ENCODE results near the gene TRIM29. TPM values are rescaled to one million over a fixed set of nuclear protein-coding genes. Genes with fewer than 3 reads are reported as not detected.
A peak's percentile ranks its signal among the peaks of the same experiment; 100 is the strongest.
"Not testable (repeated sequence)": the region's sequence is repeated elsewhere in the genome, so short reads cannot be mapped to it uniquely, and the experiment has no call there.

Gene TRIM29
- total RNA-seq, 2 experiments from 2014 or later: not detected

DNA sequence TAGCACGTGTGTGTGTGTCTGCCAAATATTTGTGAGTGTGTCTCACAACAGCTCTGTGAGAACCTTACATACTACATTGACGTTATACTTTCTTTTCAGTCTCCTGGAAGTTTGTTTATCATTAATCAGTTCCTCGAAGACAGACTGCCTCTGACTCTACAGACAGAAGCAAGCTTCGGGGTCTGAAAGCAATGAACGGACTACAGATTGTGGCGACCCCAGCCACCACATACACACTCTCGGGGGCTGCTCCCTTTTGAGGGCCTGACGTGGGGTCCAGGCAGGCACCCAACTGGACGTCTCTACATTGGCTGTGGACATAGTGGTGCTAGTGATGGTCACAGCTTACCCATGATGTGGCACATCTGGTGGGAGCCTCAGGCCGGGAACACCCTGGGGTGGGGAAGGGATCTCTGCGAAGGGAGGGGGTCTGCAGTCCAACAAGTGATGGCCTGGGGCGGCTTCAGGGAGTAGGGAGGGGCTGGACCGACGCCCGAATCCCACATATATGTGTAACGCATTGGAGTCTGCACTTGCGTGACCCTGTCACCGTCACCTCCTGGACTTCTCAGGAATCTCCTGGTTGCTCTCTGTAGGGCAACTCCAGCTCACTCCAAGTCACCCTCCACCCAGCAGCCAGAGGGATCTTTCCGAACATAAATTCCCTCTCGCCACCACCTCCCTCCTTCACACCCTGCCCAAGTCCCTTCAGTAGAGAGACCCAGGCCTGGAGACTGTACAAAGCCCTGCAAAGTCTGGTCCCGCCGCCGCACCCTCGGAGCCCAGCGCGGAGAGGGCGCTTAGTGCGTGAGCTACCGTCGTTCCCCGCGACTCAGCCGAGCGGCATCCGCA is 30.4 kb upstream of the TRIM29 start:
- no peak for DNase-seq
- Mint-ChIP-seq H3K27ac (no peak overlapping the region), H3K4me1 (peaks cover 3% of the 10 kb centered on the region), H3K27me3 (peaks cover 64% of the 10 kb centered on the region), H3K36me3 (ENCODE audit: low read depth) (no peaks in the 10 kb centered on the region), H3K4me3 (peak overlapping the region; percentile 47), H3K9me3 (peaks cover 4% of the 10 kb centered on the region)
- ChIA-PET POLR2A (no interaction called here), CTCF (interaction anchor here (0.6 to 6.2 kb wide), 18 partner anchors 8 to 503 kb away, joined by 3 to 61 read pairs (median 3); no protein-coding TSS in a partner anchor)

GRCh38 chr11:120167659-120168058 is 29.7 kb upstream of the TRIM29 start:
- H3K36me3 Mint-ChIP-seq (ENCODE audit: low read depth): no peaks in the 10 kb centered on the region
- DNase-seq: no peak
- H3K9me3 Mint-ChIP-seq: peaks cover 4% of the 10 kb centered on the region
- no peak overlapping the region for H3K27ac Mint-ChIP-seq
- H3K4me3 Mint-ChIP-seq: no peak overlapping the region
- peaks cover 3% of the 10 kb centered on the region for H3K4me1 Mint-ChIP-seq
- ChIA-PET CTCF (interaction anchor here (0.6 to 6.2 kb wide), 4 partner anchors 27 to 178 kb away, joined by 3 to 61 read pairs (median 6); no protein-coding TSS in a partner anchor), POLR2A (no interaction called here)
- H3K27me3 Mint-ChIP-seq: peaks cover 59% of the 10 kb centered on the region

GRCh38 chr11:120160436-120160835 is 22.5 kb upstream of the TRIM29 start:
- Mint-ChIP-seq H3K36me3 (ENCODE audit: low read depth) (no peaks in the 10 kb centered on the region), H3K4me1 (no peaks in the 10 kb centered on the region), H3K27ac (no peak overlapping the region), H3K4me3 (no peak overlapping the region), H3K27me3 (peaks cover 37% of the 10 kb centered on the region), H3K9me3 (no peaks in the 10 kb centered on the region)
- CTCF ChIA-PET: interaction anchor here (0.8 to 1.4 kb wide), 2 partner anchors 8 to 141 kb away, joined by 3 read pairs; no protein-coding TSS in a partner anchor
- DNase-seq: no peak
- POLR2A ChIA-PET: no interaction called here

DNA sequence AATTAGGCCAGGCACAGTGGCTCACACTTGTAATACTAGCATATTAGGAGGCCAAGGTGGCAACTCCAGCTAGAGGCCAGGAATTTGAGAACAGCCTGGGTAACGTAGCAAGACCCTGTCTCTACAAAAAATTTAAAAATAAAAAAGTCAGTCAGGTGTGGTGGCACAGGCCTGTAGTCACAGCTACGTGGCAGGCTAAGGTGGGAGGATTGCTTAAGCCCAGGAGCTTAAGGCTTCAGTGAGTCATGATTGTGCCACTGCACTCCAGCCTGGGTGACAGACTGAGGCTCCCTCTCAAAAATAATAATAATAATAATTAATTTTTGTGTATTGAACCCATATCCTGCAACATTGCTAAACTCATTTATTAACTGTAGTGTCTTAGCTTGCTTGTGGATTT is 15.3 kb upstream of the TRIM29 start:
- H3K4me3 Mint-ChIP-seq: no peak overlapping the region
- ChIA-PET POLR2A (no interaction called here), CTCF (interaction anchor here (1.1 kb wide), 1 partner anchor 15 kb away, joined by 4 read pairs; no protein-coding TSS in a partner anchor)
- H3K27ac Mint-ChIP-seq: no peak overlapping the region
- H3K36me3 Mint-ChIP-seq (ENCODE audit: low read depth): no peaks in the 10 kb centered on the region
- H3K9me3 Mint-ChIP-seq: no peaks in the 10 kb centered on the region
- H3K4me1 Mint-ChIP-seq: no peaks in the 10 kb centered on the region
- peaks cover 51% of the 10 kb centered on the region for H3K27me3 Mint-ChIP-seq
- no peak for DNase-seq

- Mint-ChIP-seq H3K4me3 (no peak overlapping the region), H3K36me3 (ENCODE audit: low read depth) (no peaks in the 10 kb centered on the region), H3K9me3 (no peaks in the 10 kb centered on the region), H3K4me1 (no peaks in the 10 kb centered on the region), H3K27ac (no peak overlapping the region), H3K27me3 (peaks cover 49% of the 10 kb centered on the region)
- ChIA-PET POLR2A (no interaction called here), CTCF (interaction anchor here (1.1 kb wide), 1 partner anchor 43 kb away, joined by 3 read pairs; no protein-coding TSS in a partner anchor)
- no peak for DNase-seq
These were observed 13.6 kb upstream of the TRIM29 start for GRCh38 chr11:120151536-120151935.

- Mint-ChIP-seq H3K27ac (no peak overlapping the region), H3K4me1 (no peaks in the 10 kb centered on the region), H3K9me3 (no peaks in the 10 kb centered on the region), H3K4me3 (no peak overlapping the region), H3K36me3 (ENCODE audit: low read depth) (no peaks in the 10 kb centered on the region), H3K27me3 (peaks cover 42% of the 10 kb centered on the region)
- no peak for DNase-seq
- POLR2A ChIA-PET: no interaction called here
- CTCF ChIA-PET: no interaction called here
These were observed 11.3 kb upstream of the TRIM29 start for GRCh38 chr11:120149246-120149645.

GRCh38 chr11:120147950-120148270 is 10.0 kb upstream of the TRIM29 start:
- Mint-ChIP-seq H3K27me3 (peaks cover 42% of the 10 kb centered on the region), H3K27ac (no peak overlapping the region), H3K36me3 (ENCODE audit: low read depth) (no peaks in the 10 kb centered on the region), H3K4me1 (no peaks in the 10 kb centered on the region), H3K4me3 (no peak overlapping the region), H3K9me3 (no peaks in the 10 kb centered on the region)
- DNase-seq: no peak
- POLR2A ChIA-PET: no interaction called here
- CTCF ChIA-PET: no interaction called here

DNA sequence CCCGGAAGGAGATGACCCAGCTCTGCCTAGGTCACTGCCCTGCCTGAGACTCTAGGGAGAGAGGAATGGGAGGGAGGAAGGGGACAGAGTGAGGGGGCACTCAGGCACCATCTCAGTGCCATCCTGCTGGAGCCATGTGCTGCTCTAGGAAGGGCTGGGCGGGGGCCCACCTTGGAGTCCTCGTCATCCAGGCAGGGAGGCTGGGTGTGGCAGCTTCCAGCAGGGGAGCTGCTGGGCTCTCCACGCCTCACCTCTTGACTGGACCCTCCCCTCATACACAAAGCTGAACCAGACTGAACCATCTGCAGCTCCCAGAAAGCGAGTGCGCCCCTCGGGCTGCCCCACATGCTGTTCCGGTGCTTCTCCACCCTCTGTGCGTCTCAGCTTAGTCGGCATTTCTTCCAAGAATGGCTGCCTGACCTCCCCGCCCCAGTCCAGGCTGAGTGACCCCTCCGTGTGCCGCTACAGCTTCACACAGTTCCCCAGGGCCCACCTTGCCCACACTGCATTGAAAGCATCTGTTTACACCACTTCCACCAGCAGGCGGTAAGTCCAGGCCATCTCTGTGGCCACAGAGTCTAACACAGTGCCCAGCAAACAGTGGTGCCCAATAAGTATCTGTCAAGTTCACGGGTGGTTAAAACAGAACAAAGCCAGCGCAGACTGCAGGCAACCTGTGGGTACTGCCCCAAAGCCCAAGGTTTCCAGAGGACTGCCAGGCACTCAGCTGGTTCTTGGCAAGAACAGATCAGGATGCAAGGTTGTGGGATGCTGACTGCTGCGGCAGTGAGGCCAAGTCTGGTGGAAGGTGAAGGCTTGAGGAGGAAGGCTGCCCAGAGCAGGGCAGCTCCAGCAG is 9.4 kb upstream of the TRIM29 start:
- no peaks in the 10 kb centered on the region for H3K4me1 Mint-ChIP-seq
- ChIA-PET CTCF (no interaction called here), POLR2A (no interaction called here)
- no peak overlapping the region for H3K27ac Mint-ChIP-seq
- no peak overlapping the region for H3K4me3 Mint-ChIP-seq
- no peaks in the 10 kb centered on the region for H3K9me3 Mint-ChIP-seq
- H3K27me3 Mint-ChIP-seq: peaks cover 42% of the 10 kb centered on the region
- no peak for DNase-seq
- no peaks in the 10 kb centered on the region for H3K36me3 Mint-ChIP-seq (ENCODE audit: low read depth)

DNA sequence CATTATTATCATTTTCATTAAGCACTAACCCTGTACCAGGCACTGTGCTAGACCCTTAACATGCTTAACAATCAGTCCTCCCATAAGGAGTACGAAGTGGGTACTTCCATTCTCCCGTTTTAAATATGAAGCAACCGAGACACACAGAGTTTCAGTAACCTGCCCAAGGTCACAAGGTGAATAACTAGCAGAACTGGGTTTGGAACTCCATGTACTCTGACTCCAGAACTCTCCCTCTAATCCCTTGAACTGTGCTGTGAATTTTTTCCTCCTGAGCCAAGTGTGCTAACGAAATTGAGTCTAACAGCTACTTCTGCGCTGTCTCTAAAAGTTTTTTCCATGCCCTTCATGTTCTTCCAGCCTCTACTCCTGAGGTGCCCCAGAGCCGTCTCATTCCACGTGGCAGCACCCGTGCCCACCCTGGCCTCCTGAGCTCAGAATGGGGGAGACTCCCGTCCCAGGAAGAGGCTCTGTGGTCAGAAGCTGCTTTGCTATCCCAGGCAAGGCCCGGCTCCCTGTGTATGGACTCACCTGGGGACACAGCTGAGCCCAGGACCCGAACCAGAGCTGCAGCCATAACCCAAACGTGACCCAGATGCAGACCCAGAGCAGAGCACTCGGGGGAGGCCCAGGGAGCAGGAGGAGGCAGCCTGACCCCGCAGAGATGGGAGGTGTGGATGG is 8.6 kb upstream of the TRIM29 start:
- no peaks in the 10 kb centered on the region for H3K36me3 Mint-ChIP-seq (ENCODE audit: low read depth)
- H3K4me3 Mint-ChIP-seq: no peak overlapping the region
- no peak for DNase-seq
- H3K9me3 Mint-ChIP-seq: no peaks in the 10 kb centered on the region
- no peaks in the 10 kb centered on the region for H3K4me1 Mint-ChIP-seq
- CTCF ChIA-PET: no interaction called here
- H3K27ac Mint-ChIP-seq: no peak overlapping the region
- POLR2A ChIA-PET: no interaction called here
- H3K27me3 Mint-ChIP-seq: peaks cover 41% of the 10 kb centered on the region

DNA sequence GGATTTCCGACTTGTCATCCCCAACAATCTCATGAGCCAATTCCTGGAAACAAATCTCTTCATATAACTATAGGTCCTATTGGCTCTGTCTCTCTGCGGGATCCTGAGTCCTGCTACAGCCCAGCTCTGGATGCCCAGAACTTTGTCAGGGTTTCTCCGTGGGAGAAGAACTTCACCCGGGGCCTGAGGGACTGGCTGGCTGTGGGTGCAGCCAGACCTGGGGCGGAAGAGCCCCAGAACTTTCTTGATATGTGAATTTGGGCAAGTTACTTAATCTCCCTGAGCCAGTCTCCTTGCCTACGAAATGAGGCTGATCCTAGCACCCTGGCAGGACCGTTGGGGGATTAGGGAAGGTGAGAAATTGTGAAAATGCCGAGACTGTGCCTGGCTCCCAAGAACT is 6.6 kb upstream of the TRIM29 start:
- no peak overlapping the region for H3K27ac Mint-ChIP-seq
- H3K27me3 Mint-ChIP-seq: peaks cover 28% of the 10 kb centered on the region
- no peak for DNase-seq
- H3K9me3 Mint-ChIP-seq: no peaks in the 10 kb centered on the region
- CTCF ChIA-PET: no interaction called here
- H3K4me3 Mint-ChIP-seq: no peak overlapping the region
- POLR2A ChIA-PET: no interaction called here
- no peaks in the 10 kb centered on the region for H3K36me3 Mint-ChIP-seq (ENCODE audit: low read depth)
- H3K4me1 Mint-ChIP-seq: no peaks in the 10 kb centered on the region

DNA sequence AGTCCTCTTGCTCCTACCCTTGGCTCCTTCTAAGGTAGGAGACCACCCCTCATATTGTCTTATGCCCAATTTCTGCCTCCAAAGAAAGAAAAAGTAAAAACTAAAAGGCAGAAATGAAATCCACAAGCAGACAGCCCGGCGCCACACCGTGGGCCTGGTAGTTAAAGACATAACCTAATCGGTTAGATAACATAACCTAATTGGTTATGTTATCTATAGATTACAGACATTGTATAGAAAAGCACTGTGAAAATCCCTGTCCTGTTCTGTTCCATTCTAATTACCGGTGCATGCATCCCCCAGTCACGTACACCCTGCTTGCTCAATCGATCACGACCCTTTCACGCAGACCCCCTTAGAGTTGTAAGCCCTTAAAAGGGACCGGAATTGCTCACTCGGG is 5.6 kb upstream of the TRIM29 start:
- POLR2A ChIA-PET; H3K27ac Mint-ChIP-seq; DNase-seq; H3K36me3 Mint-ChIP-seq (ENCODE audit: low read depth); CTCF ChIA-PET; H3K9me3 Mint-ChIP-seq; H3K4me1 Mint-ChIP-seq; H3K4me3 Mint-ChIP-seq: not testable (repeated sequence)
- peaks cover 19% of the 10 kb centered on the region for H3K27me3 Mint-ChIP-seq

GRCh38 chr11:120142441-120143100 is 4.7 kb upstream of the TRIM29 start:
- Mint-ChIP-seq H3K4me1 (no peaks in the 10 kb centered on the region), H3K4me3 (no peak overlapping the region), H3K27me3 (peaks cover 14% of the 10 kb centered on the region), H3K9me3 (no peaks in the 10 kb centered on the region), H3K36me3 (ENCODE audit: low read depth) (no peaks in the 10 kb centered on the region), H3K27ac (no peak overlapping the region)
- CTCF ChIA-PET: no interaction called here
- POLR2A ChIA-PET: no interaction called here
- no peak for DNase-seq
